ENCODE results near the gene THBD.

DNA sequence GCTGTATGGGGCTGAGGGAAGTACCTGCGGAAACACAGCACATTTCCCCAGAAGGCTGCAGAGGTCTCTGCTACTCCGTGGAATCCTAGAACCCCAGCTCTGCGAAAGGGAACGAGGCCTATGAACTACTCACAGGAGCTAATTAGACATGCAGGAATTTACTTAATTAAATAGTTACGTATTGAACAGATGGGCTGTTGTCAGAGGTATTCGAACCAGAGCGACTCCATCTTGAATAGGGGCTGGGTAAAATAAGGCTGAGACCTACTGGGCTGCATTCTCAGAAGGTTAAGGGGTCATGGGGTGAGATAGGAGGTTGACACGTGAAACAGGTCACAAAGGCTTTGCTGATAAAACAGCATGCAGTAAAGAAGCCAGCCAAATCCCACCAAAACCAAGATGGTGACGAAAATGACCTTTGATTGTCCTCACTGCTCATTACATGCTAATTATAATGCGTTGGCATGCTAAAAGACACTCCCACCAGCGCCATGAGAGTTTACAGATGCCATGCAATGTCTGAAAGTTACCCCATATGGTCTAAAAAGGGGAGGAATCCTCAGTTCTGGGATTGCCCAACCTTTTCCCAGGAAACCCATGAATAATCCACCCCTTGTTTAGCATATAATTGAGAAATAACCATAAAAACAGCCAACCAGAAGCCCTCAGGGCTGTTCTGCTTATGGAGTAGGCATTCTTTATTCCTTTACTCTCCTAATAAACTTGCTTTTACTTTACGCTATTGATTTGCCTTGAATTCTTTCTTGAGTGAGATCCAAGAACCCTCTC lies 29.0 kb downstream of the THBD start:
- TF ChIP-seq, protein P1, sequence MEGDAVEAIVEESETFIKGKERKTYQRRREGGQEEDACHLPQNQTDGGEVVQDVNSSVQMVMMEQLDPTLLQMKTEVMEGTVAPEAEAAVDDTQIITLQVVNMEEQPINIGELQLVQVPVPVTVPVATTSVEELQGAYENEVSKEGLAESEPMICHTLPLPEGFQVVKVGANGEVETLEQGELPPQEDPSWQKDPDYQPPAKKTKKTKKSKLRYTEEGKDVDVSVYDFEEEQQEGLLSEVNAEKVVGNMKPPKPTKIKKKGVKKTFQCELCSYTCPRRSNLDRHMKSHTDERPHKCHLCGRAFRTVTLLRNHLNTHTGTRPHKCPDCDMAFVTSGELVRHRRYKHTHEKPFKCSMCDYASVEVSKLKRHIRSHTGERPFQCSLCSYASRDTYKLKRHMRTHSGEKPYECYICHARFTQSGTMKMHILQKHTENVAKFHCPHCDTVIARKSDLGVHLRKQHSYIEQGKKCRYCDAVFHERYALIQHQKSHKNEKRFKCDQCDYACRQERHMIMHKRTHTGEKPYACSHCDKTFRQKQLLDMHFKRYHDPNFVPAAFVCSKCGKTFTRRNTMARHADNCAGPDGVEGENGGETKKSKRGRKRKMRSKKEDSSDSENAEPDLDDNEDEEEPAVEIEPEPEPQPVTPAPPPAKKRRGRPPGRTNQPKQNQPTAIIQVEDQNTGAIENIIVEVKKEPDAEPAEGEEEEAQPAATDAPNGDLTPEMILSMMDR (conservative IDR thresholded peaks at IDR 0.05; ENCODE audit: low read depth, low read length): no peak
- TF ChIP-seq EZH2 (IDR thresholded peaks at IDR 0.05; ENCODE audit: low read length, unreplicated experiment) (no peak), EZH2phosphoT487 (IDR thresholded peaks at IDR 0.05; ENCODE audit: borderline replicate concordance, low read length) (no peak)
